HG03439 (cell line): ENCODE data around the gene NTPCR.
"Not testable (repeated sequence)": the region's sequence is repeated elsewhere in the genome, so short reads cannot be mapped to it uniquely, and the experiment has no call there.

Source experiments
- ATAC-seq: cut with Tn5 transposase; IDR thresholded peaks from one replicate; pipeline ENCODE4 v1.9.1; 2021; ENCODE audit warnings: mild to moderate bottlenecking, moderate library complexity; ENCODE audit not compliant: unreplicated experiment

NTPCR gene

DNA sequence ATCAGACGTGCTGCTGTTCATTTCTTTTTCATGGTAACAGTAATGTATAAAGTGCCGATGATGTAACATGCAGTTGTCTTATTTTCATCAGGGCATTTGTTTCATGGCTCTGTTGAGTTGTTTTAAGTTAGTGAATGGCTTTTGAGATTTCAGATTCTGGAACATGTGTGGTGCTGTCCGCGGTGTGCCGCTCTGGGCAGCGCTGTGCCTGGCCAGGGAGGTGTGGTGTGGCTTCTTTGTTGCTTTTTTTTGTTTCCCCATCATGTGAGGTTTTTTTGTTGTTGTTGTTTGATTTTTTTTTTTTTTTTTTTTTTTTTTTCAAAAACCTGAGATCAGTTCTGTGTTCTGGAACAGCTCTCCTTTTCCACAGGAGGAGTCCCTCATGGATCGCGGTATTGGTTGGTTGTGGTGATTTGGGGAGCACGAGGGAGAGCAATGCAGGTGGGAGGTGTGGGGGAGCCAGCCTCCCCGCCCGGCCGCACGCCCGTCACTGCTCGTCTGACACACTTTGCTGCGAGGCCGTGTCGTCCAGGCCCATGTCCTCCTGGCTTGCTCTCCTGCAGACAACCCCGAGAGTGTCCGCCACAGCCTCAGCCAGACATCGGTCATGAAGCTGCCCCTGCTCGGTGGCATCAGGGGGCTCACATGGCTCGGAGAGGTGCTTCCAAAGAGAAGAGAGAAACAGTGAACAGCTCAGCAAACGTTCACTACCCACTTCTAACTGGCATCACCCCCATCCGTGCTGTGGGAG, 33.6 kb downstream of the NTPCR start:
- no peak for ATAC-seq

DNA sequence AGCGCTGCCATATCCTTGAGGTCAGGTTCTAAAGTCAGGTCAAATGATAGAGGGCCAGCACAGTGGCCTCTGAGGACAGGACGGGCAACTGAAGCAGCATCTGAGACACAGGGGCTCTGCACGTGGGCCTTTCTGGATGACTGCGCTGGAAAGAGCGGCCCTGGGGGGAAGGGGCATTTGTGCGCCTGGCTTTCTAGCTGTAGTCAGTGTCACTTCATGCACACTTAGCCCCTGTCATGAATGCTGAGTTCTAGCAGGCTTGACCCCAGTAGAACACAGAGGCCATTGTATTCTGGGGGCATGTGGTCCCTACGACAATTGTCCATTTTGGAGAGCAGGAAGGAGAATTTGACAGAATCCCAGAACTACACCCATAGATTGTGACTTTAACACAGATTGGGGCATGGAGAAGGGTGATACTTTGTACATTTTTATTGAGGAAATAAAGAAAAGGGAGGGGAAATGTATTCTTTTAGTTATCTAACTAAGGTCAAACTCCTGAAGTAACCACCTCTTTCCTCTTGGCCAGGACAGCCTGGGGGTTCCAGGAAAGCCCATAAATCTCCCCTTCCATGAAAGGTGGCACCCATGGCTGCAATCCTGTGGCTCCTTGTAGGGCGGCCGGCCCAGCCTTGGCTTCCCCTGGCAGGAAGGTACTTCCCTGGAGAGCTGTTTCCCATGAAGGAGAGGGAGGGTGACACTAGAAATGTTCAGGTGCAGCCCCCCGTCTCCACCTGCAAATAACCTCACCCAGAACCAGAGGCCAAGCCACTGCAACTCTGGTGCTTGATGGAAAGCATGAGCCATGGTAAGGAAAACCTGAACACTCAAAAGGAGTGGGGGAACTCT, 34.4 kb downstream of the NTPCR start:
- ATAC-seq: no peak

GRCh38 chr1:232985882-232986526, 35.6 kb downstream of the NTPCR start:
- no peak for ATAC-seq

- no peak for ATAC-seq
Observed at GRCh38 chr1:232986527-232986922, 36.1 kb downstream of the NTPCR start.

DNA sequence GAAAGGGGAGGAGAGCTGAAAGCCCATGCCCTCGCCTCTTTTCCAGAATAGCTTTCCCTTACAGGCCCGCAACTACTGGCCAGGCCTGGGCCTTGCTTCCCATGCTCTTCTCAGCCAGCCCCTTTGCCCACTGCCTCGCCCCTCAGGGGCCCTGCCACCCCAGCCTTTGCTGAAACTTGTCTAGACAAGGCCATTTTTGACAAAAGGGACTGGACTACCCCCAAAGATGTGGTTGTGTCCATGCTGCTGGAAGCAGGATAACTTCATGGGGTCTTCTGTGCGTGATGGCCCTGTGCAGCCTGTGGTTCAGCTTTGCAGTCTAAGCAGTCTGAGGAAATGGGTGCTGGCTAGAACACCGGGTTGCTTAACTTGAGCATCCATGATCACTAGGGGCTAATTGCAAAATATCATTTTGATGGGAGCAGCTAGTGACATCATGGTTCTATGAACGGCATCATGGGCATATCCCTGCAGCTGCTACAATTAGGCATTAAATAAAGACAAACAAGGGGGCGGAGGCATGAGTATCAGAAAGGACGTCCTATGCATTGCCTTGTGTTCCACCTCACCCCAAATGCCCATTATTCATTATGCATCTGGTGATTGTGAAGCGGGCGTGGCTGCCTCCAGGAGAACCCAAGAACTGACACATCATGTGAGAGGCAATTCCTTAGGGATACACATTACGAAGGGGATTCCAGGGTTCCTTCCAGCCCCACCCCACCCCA, 36.8 kb downstream of the NTPCR start:
- ATAC-seq: no peak

GRCh38 chr1:232987774-232988140, 37.3 kb downstream of the NTPCR start:
- no peak for ATAC-seq

DNA sequence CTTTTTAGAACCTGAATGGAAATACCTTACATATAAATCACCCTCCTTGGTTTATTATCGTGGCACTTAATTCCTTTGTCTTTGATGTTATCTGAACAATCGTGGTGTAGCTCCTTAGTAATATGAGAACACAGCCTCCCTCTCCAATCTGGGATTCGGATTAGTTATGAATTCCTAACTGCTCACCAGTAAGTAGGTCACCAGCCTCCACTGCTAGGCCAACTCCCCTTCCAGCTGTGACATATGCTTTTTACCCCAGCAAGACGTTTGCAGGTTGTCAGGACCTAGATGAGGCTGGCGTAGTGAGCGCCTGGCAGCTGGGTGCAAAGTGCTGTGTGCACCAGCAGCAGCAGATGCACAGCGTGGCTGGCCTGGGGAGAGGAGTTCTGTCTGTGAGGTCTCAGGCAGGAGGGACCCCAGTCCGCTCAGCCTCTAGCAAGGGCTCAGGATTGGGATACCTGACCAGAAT, 38.2 kb downstream of the NTPCR start:
- ATAC-seq: no peak

DNA sequence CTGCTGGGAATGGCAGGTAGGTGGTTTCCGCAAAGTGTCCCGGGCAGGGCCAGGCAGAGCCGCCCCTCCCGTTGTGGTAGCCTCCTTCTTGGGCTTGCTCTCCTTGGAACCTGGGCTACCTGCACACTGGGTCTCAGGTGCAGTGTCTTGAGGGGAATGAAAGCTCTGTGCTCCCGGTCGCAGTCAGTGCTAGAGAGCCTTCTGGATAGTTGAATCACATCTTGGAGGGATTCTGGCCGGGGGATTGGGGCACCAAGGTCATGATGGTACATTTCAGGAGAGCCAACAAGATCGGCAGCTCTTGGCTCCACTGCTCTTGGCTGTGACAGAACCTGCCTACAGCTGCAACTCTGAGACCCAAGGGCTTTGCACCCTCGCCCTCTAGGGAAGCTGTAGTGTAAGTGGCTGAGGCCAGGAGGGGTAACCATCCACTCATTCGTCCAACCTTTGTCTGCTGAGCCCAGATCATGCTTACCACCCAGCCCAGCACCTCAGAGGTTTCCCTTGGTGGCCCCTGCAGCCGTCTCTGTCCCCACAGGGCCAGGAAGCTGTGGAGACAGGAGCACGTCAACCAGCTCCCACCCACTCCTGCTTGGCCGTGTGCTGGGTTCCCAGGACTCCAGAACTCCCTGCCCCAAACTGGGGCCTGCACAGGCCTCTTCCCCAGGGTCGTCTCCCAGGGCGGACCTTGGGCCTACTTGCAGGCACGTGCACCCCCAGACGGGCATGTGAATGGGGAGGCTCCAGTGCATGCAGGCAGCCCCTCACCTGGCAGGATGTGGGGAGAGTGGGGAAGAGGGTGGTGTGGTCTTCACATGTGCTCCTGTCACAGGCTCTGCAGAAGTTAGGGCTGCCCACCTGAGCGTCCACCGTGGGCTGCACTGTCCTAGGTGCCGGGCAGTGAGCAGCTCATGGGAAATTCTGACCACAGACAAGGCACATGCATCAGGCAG, 40.0 kb downstream of the NTPCR start:
- no peak for ATAC-seq

DNA sequence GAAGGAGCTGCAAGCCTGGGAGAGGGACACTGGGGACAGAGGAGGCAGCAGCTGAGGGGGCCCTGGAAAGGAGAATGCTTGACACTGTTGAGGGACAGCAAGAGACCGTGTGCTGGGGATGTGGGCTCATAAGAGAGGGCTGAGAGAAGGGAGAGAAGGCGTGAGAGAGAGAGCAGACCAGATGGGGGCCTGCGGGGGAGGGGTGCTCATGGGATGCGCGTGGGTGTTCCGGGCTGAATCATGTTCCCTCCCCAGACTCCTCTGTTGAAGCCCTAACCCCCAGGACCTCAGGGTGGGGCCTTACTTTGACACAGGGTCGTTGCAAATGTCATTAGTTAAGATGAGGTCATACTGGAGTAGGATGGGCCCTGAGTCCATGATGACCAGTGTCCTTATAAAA, 40.8 kb downstream of the NTPCR start:
- no peak for ATAC-seq

DNA sequence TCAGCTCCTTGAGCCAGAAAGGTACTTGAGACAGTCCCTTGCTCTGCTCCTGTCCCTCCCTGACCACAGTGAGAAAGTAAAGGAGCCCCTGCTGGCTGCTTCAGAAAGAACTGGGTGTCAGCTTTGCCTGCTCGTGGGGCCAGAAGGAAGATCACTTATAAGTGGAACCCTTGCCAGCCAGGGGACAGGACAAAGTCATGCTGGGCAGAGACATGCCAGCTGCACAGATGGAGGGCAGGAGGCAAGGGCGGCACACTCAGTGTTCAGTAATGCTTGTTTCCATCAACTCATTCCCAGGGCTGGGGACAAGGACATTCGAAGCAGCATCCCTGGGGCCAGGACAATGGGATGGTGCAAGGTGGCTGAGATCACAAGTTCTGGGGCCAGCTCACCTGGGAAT, 41.8 kb downstream of the NTPCR start:
- no peak for ATAC-seq

- ATAC-seq: no peak
Observed at GRCh38 chr1:232993555-232993954, 43.1 kb downstream of the NTPCR start.

- no peak for ATAC-seq
Observed at GRCh38 chr1:232995189-232995588, 44.8 kb downstream of the NTPCR start.

DNA sequence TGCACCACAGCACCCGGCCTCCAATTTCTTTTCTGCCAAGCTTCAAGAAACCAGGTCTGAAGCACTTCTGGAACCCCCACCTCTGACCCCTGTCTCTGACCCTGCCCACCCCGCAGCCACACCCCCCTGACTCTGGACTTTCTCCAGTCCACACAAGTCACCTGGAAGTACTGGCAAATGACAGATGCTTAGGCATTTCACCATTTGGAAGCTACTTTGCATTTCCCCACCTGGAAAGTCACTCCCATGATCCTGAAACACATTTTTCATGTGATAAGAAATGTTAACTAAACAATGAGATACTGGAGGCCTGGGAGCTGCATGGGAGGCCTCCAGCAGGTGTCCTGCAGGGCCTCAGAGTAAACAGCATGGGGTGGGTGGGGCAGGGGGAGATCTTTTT, 45.7 kb downstream of the NTPCR start:
- no peak for ATAC-seq

DNA sequence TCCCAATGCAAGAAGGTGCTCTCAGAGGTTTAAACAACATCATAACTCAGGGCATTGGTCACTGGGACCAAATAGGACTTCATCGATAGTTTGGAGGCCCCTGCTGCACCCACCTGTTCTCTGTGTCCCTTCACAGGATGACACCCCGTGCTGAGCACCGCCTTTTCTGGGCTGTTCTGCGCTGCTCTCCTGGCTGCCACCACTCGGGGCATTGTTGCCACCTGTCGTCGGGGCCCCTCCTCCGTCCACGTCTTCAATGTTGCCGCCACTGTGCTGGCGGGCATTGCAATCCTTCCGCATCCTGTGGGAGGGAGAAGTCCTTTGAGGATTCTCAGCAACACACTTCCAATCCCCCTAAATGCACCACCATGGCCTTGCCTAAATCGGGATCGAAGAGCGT, 47.7 kb downstream of the NTPCR start:
- no peak for ATAC-seq

DNA sequence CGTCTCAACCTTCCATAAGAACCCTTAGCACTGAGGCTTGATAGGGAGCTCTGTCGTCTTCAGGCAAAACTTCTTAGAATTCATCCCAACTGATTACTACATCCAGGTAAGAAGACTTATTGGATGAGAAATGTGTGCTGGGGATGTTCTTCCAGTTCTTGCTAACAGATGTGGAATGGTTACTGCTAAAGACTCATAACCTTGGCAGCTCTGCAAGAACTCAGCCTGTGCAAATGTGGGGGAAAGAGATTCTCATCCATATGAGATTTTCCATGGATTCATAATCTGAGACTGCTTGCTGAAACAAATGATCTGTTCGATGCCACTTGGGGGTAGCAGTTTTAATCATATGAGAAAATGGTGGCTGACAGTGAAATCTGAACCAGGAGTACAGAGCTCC, 48.2 kb downstream of the NTPCR start:
- ATAC-seq: no peak

- ATAC-seq: no peak
Observed at GRCh38 chr1:232999956-233000625, 49.7 kb downstream of the NTPCR start.

- ATAC-seq: not testable (repeated sequence)
Observed at GRCh38 chr1:233003638-233004037, 53.2 kb downstream of the NTPCR start.

DNA sequence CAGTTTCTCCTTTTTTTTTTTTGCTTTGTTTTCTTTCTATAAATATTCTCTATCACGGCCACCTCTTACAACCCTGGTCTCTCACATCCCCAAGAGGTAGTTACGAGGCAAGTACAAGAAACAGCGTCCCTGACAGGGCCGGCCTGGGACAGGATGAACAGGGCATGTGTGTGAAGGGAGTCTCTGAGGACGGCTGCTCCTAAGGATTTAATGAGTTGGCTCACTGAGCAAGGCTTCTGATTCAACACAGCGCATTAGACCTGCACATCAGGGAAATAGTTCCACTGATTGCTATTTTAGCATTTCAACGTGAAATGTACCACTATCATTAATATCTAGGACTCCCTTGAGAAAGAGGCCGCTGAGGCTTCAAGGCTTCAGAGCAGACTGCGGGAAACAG, 54.0 kb downstream of the NTPCR start:
- no peak for ATAC-seq

DNA sequence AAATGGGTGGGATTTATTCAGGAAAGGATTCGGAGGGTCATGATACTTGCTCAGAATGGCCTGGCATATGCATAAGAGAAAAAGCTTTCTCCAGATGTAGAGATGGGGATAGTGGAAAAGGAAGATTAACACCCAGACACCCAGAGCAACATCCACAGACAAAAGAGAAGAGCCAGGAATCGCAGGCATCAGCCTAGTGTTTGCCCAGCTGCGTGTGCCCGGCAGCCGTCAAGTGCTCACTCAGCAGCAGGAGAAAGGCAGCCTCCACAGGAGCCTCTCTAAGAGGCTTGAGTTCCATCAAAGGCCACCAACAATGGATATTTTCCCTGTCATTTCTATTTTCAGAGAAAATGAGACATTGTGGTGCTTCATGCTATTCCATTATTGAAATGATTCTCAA, 54.7 kb downstream of the NTPCR start:
- ATAC-seq: no peak
